IMR-90 (cell line): Measurements from ENCODE around the gene DOCK7.

Experiments
- CHD1 ChIP-seq: IDR thresholded peaks from 2 replicates; pipeline ENCODE4 v1.6.1; 2012; ENCODE audit warnings: low read depth, low read length, improper control_type of control experiment
- MXI1 ChIP-seq: IDR thresholded peaks from 2 replicates; pipeline ENCODE4 v1.6.1; 2012; ENCODE audit warnings: low read depth, mild to moderate bottlenecking, low read length, moderate library complexity, borderline replicate concordance
- SMC3 ChIP-seq: fragments of 150-350 bp; IDR thresholded peaks from 2 replicates; pipeline ENCODE4 v1.6.1; 2016; ENCODE audit warnings: low read depth, mild to moderate bottlenecking, antibody characterized with exemption, low read length, moderate library complexity
- TF ChIP-seq, protein P1 (sequence below): conservative IDR thresholded peaks from 2 replicates; pipeline ENCODE4 v1.5.1; 2012; ENCODE audit warnings: mild to moderate bottlenecking, low read depth, low read length, improper control_type of control experiment

DNA sequence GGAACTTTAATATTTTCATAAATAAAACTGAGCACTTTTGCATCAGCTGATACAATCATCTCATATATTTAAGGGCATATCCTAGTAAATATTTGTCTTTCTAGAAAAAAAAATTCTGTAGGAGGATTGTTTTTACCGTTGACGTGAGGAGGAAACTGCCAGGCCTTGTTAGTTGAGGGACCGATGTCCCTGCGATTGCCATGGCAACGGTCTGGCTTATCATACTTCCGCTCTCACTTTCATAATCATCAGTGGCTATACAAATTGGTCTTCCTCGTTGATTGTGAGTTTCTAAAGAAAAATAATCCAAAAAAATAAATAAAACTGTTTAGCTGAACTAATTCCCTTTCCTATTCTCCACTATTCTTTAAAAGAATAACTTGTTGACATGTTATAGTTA lies 160.2 kb downstream of the DOCK7 start:
- TF ChIP-seq CHD1 (no peak), MXI1 (no peak), SMC3 (no peak)
- TF ChIP-seq, protein P1, sequence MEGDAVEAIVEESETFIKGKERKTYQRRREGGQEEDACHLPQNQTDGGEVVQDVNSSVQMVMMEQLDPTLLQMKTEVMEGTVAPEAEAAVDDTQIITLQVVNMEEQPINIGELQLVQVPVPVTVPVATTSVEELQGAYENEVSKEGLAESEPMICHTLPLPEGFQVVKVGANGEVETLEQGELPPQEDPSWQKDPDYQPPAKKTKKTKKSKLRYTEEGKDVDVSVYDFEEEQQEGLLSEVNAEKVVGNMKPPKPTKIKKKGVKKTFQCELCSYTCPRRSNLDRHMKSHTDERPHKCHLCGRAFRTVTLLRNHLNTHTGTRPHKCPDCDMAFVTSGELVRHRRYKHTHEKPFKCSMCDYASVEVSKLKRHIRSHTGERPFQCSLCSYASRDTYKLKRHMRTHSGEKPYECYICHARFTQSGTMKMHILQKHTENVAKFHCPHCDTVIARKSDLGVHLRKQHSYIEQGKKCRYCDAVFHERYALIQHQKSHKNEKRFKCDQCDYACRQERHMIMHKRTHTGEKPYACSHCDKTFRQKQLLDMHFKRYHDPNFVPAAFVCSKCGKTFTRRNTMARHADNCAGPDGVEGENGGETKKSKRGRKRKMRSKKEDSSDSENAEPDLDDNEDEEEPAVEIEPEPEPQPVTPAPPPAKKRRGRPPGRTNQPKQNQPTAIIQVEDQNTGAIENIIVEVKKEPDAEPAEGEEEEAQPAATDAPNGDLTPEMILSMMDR = no peak
